ENCODE measurements around the gene EFHD1. TPM values are rescaled to one million over a fixed set of nuclear protein-coding genes. Genes with fewer than 3 reads are reported as not detected.
"Not testable (repeated sequence)": the region's sequence is repeated elsewhere in the genome, so short reads cannot be mapped to it uniquely, and the experiment has no call there.

Gene EFHD1
- total RNA-seq, 1 experiment from 2014 or later = 1.7 TPM

DNA sequence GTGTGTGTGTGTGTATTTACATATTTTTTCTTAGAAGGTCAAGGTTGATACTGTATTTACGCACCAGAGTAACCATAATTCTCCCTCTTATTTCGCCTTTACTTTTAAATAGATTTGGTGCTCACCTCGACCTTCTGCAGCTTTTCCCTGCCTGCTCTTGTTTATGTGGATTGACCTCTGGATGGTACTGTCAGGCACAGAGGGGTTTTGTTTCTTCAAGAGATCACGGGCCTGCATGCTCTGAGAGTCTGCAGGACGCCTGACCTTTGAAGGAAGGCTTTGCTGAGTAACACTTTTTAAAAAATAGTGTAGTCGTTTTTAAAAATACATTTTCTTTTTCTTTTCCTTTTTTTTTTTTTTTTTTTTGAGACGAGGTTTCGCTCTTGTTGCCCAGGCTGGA, 18.1 kb upstream of the EFHD1 start:
- DNase-seq (ENCODE audit: low read depth) = no peak

GRCh38 chr2:232621186-232621585, 12.2 kb upstream of the EFHD1 start:
- DNase-seq (ENCODE audit: low read depth) = no peak

GRCh38 chr2:232622563-232622962, 10.8 kb upstream of the EFHD1 start:
- no peak for DNase-seq (ENCODE audit: low read depth)

DNA sequence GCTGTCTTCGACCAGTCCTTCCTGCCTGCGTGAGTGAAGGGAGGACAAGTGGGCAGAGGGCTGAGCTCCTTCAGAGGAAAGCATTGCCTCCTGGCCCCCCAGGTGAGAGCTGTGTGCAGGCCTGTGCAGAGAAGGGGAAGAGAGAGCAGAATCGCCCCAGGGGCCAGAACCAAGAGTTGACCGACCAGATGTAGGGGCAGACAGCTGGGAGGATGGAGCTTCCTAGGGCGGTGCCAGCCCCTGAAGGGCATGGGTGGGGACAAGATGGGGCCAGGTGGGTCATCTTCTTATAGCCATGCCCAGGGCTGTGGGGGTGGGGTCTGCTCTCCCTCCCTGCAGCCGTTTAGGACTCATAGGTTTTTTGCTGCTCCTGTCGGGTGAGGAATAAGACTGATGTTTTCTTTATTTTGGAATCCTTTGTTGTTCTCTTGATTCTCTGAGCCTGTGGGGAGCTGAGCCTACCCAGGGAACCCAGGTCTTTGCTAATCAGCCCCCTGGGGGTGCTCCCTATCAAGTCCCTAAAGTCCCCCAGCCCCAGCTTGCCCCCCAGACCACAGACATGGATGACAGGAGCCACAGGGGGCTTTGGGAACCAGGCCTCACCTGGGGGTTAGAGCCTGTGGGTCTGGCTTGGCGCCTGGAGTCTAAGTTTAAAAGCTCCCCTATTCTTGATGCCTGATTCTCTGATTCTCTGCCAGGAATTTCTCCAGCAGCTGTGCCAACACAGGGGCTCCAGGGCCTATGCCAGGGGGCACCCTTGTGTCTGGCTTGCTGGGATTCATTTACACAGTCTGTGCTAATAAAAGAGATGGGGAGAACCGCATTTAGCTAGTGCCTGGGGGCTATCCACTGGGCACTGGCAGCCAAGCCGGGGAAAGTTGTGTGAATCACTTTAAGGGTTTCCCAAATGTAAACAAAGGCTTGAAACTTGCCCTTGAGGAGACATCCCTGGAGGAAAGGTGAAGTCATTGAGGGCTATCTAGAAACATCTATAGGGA, 9.3 kb upstream of the EFHD1 start:
- DNase-seq (ENCODE audit: low read depth) = peak; percentile 85

GRCh38 chr2:232626584-232626983, 6.8 kb upstream of the EFHD1 start:
- no peak for DNase-seq (ENCODE audit: low read depth)

DNA sequence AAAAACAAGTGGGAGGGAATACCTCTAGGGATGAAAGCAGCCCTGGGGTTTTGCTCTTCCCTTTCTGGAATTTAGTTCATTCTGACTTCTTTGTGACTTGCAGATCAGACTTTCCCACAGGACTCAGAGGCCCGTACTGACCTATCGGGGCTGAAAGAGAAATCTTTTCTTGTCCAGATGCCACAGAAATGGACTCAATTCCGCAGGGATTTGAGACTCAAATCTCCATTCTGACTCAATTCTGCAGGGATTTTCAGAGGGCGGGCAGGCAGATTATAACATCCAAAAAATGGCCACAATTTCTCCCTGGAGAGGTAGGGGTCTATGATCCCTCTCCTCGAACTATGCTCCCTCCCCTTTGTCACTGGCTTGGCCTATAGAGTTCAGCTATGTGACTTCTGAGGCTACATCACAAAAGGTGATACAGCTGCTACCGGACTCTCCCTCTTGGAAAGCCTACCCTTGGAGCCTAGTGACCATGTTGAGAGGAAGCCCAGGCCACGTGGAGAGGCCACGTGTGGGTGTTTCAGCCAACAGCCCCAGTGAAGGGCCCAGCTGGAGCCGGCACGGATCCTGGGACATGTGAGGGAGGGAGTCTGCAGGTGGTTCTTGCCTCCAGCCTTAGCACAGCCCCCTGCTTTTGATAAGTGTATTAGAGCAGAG, 4.8 kb upstream of the EFHD1 start:
- no peak for DNase-seq (ENCODE audit: low read depth)

- DNase-seq (ENCODE audit: low read depth) = no peak
Measured at GRCh38 chr2:232629129-232629475, 4.3 kb upstream of the EFHD1 start.

DNA sequence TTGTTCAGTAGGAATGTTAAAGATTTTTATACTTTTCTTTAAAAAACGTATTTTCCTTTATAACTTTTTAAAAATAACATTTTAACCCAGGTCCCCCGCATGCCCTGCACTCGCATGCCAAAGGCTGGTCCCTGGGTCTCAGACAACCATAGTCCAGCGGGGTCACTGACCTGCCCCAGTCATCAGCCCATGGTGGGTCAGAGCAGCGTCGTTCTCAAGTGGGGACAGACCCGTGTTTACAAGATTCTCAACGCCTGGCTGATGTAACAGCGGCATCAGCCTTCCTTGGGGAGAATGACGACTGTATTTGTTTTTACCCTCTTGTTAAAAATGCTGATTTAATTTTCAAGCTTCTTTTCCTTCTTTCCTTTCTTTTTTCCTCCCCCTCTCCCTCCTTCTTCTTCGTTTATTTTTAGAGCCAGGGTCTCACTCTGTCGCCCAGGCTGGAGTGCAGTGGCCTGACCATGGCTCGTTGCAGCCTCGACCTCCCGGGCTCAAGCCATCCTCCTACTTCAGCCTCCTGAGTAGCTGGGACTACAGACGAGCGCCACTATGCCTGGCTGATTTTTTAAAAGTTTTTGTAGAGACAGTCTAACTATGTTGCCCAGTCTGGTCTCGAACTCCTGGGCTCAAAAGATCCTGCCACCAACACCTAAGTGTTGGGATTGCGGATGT, 1.0 kb upstream of the EFHD1 start:
- DNase-seq (ENCODE audit: low read depth) = no peak

- DNase-seq (ENCODE audit: low read depth) = no peak
Measured at GRCh38 chr2:232632904-232633412, 446 bp upstream of the EFHD1 start.

GRCh38 chr2:232634206-232635150, 1.1 kb downstream of the EFHD1 start:
- DNase-seq (ENCODE audit: low read depth) = peak; percentile 53

- DNase-seq (ENCODE audit: low read depth) = not testable (repeated sequence)
Measured at GRCh38 chr2:232635376-232635775, 2.0 kb downstream of the EFHD1 start.

- no peak for DNase-seq (ENCODE audit: low read depth)
Measured at GRCh38 chr2:232635820-232636219, 2.4 kb downstream of the EFHD1 start.

- no peak for DNase-seq (ENCODE audit: low read depth)
Measured at GRCh38 chr2:232636788-232637420, 3.5 kb downstream of the EFHD1 start.

- no peak for DNase-seq (ENCODE audit: low read depth)
Measured at GRCh38 chr2:232637866-232638583, 4.6 kb downstream of the EFHD1 start.

DNA sequence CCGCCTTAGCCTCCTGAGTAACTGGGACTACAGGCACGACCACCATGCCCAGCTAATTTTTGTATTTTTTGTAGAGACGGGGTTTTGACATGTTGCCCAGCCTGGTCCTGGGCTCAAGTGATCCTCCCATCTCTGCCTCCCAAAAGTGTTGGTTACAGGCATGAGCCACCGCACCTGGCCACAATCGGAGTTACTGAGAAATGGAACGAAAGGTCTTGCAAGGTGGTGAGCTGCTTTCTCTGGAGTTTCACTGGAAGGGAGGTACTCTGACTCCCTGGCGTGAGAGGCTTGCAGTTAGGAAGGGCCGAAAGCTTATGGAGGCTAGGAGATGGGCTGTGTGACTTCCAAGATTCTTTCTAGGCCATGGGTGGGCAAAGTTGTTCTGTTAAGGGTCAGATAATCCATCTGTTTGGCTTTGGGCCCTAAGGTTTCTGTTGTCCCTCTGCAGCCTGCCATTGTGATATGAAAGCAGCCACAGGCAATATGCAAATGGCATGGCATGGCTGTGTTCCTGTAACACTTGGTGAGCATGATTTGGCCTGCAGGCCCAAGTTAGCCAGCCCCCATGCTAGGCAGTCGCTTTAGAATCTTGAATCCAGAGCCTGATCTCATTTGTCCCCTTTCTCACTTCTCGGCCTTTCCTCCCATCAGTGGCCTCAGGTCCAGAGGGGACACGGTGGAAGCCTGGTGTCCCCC, 7.9 kb downstream of the EFHD1 start:
- no peak for DNase-seq (ENCODE audit: low read depth)

DNA sequence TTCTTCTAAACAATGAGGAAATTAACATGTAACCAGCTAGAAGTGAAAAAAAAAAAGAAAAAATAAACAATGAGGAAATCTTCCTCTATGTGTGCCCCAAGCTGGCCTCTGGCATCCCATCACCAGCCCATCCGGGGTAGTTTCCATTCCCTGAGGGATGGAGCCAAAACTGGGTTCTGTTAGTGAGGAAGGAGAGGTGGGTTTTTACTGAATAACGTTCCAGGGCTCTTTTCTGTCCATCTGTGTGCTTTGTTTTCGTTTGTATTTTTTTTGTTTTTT, 9.7 kb downstream of the EFHD1 start:
- no peak for DNase-seq (ENCODE audit: low read depth)

GRCh38 chr2:232643813-232644347, 10.5 kb downstream of the EFHD1 start:
- DNase-seq (ENCODE audit: low read depth) = no peak

DNA sequence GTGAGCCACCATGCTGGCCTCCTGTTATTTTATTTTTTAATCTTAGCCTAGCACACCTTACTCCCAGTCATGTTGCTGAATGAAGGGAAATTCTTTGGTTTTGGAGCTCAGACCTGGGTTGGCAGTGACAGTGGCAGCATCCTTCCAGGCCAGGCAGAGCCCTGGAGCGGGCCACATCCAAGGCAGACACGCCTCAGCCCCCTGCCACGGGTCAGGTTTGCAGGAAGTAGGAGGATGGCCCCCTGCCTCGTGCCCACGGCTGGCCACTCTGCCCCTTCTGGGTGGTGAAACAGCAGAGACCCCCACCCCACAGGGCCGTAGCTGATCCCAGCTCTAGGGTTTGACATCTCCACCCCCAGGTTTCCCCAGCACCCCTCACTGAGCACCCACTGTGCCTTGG, 11.7 kb downstream of the EFHD1 start:
- no peak for DNase-seq (ENCODE audit: low read depth)

- no peak for DNase-seq (ENCODE audit: low read depth)
Measured at GRCh38 chr2:232646726-232647125, 13.3 kb downstream of the EFHD1 start.
